GM21723 (cell line): Measurements from ENCODE around the gene KRT76.

ENCODE experiments used
- ATAC-seq: cut with Tn5 transposase; IDR thresholded peaks from one replicate; pipeline ENCODE4 v1.9.1; 2021; ENCODE audit warnings: mild to moderate bottlenecking, moderate library complexity; ENCODE audit not compliant: unreplicated experiment

The KRT76 gene

GRCh38 chr12:52776913-52777395, at the start of gene KRT76:
KRT76 (minus strand) TSS chr12:52777345; CDS start chr12:52777291, 54 bp downstream.
- ATAC-seq, result no peak

- no peak for ATAC-seq
Measured at GRCh38 chr12:52825961-52826360, 48.8 kb upstream of the KRT76 start.

GRCh38 chr12:52824741-52825410, 47.7 kb upstream of the KRT76 start:
- no peak for ATAC-seq

GRCh38 chr12:52823761-52824450, 46.8 kb upstream of the KRT76 start:
- ATAC-seq, result no peak

- ATAC-seq, result no peak
Measured at GRCh38 chr12:52822771-52823510, 45.8 kb upstream of the KRT76 start.

GRCh38 chr12:52821826-52822660, 44.9 kb upstream of the KRT76 start:
- no peak for ATAC-seq

GRCh38 chr12:52821071-52821730, 44.1 kb upstream of the KRT76 start:
- ATAC-seq, result no peak

GRCh38 chr12:52820521-52820920, 43.4 kb upstream of the KRT76 start:
- no peak for ATAC-seq

- no peak for ATAC-seq
Measured at GRCh38 chr12:52819731-52820510, 42.8 kb upstream of the KRT76 start.

- ATAC-seq, result no peak
Measured at GRCh38 chr12:52818887-52819420, 41.8 kb upstream of the KRT76 start.

GRCh38 chr12:52818388-52818787, 41.2 kb upstream of the KRT76 start:
- no peak for ATAC-seq

- no peak for ATAC-seq
Measured at GRCh38 chr12:52817699-52818238, 40.6 kb upstream of the KRT76 start.

- no peak for ATAC-seq
Measured at GRCh38 chr12:52817003-52817698, 40.0 kb upstream of the KRT76 start.

- ATAC-seq, result no peak
Measured at GRCh38 chr12:52815676-52816588, 38.8 kb upstream of the KRT76 start.

- no peak for ATAC-seq
Measured at GRCh38 chr12:52815161-52815560, 38.0 kb upstream of the KRT76 start.

GRCh38 chr12:52814710-52815155, 37.6 kb upstream of the KRT76 start:
- no peak for ATAC-seq
